ENCODE data around the gene PRKAR1B. TPM values are rescaled to one million over a fixed set of nuclear protein-coding genes. Genes with fewer than 3 reads are reported as not detected.
"Not testable (repeated sequence)": the region's sequence is repeated elsewhere in the genome, so short reads cannot be mapped to it uniquely, and the experiment has no call there.

PRKAR1B gene
- total RNA-seq, 1 donor from 2014 or later: 81.9 TPM

DNA sequence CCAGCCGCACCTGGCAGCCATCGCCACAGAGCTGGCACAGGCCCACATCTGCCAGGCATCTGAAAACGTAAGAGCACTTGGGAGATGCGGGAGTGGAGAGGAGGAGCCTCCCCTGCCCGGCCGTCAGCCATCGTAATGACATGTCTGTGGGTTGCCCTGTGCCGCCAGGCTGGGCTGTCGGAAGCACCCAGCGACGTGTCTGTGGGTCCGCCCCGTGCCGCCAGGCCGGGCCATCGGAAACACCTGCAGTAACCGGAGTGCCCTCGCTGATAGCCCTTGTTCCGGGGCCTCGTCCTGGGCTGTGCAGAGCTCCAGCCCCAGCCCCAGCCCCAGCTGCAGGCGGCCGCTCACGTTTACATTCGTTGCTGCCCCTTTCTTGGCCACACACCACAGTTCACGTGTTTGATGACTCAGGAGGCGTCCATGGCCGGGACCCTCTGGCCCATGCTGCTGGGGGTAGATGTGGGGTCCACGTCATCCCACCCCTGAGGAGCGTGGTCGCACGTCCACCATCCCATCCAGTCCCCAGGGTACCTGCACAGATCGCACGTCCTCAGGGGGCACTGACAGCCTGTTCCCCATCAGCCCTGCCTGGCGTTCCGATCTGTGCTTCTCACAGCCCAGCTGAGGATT lies 30.0 kb upstream of the PRKAR1B start:
- no peak for DNase-seq

DNA sequence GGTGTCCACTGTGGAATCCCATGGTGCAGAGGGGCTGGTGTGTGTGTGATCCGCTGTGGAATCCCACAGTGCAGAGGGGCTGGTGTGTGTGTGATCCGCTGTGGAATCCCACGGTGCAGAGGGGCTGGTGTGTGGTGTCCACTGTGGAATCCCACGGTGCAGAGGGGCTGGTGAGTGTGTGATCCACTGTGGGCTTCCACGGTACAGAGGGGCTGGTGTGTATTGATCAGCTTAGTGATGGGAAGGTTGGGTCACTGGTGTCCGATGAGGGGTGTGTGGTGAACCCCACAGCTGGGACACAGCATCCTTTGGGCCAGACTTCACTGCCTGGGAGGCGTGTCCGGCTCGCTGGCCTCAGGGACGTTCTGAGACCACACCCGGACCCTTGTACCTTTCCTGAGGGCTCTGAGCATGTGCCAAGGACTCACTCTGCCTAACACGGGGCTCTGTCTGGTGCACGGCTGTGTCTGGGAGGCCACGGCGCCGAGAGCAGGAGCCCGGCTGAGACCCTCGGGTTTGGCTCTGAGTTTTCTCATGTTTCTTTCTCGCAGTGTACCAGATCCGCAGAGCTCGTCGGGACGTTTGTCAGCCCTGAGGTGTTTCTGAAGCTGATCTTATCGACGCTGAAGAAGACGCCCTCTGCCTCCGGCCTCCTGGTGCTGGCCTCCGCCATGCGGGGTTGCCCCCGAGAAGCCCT lies 29.3 kb upstream of the PRKAR1B start:
- DNase-seq: no peak

- DNase-seq: no peak
These were observed 28.3 kb upstream of the PRKAR1B start for GRCh38 chr7:755413-755805.

DNA sequence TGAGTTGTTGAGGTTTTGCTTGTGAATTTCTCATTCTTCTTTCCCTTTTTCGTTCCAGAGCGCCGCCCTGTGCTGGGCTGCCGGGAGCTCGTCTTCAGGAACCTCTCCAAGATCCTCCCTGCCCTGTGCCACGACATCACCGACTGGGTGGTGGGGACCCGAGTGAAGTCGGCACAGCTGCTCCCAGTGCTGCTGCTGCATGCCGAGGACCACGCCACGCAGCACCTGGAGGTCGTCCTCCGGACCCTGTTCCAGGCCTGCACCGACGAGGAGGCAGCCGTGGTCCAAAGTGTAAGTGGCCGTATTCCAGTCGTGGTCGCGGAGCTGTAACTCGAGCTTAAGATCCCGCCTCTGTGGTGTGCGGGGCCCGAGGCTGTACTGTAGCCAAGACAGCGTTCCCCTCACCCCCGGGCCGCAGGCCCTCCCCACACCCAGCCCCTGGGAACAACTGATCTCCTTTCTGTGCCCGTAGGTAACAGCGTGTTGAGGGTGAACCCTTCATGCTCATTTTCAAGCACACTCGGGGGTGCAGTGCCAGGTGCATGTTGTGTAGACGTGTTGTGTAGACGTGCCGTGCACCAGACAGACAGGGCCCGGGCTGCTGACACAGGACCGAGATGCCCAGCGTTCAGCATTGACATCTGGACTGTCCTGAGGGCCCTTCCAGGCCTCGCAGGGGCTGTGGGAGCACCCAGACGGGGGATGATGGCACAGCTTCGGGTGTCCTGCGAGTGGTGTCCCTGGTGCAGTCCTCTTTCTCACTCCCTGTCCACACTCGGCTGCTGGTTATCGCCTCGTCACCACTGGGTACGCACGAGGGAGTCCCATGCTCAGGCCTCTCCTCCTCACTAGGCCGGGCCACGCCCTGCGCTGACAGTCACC lies 27.7 kb upstream of the PRKAR1B start:
- no peak for DNase-seq

- DNase-seq: no peak
These were observed 26.1 kb upstream of the PRKAR1B start for GRCh38 chr7:753190-753589.

GRCh38 chr7:752256-752655 lies 25.2 kb upstream of the PRKAR1B start:
- DNase-seq: not testable (repeated sequence)

GRCh38 chr7:751826-752225 lies 24.7 kb upstream of the PRKAR1B start:
- DNase-seq: no peak

- DNase-seq: no peak
These were observed 23.2 kb upstream of the PRKAR1B start for GRCh38 chr7:750111-750905.

- DNase-seq: peak; percentile 21
These were observed 22.1 kb upstream of the PRKAR1B start for GRCh38 chr7:749140-749551.

DNA sequence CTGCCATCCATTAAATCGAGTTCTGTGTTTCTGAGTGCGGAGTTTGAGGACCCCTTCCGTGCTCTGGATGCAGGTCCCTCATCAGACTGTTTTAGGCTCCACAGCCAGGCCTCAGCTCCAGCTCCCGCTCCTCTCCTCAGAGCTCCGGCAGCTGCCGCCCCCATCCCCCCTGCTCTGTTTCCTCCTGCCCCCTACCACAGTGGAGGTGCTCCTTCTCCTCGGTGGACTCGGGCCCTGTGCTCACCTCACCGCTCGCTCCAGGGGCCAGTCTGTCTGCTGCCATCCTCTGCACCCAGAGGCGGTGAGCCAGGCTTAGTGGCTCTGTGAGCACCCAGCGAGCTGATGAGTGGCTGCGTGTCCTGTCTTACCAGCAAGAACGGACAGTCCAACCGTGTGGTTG lies 21.4 kb upstream of the PRKAR1B start:
- no peak for DNase-seq

DNA sequence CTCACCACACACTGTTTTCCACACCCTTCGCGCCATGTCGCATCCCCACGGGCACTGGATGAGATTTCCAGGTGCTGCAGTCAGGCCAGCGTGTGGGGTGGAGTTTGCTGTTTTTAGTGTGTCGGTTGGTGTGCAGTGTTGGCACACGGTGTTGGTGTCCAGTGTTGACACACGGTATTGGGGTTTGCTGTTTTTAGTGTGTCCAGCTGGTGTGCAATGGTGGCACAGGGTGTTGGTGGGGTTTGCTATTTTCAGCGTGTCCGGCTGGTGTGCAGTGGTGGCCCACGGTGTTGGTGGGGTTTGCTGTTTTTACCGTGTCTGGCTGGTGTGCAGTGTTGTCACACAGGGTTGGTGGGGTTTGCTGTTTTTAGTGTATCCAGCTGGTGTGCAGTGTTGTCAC lies 20.1 kb upstream of the PRKAR1B start:
- no peak for DNase-seq

DNA sequence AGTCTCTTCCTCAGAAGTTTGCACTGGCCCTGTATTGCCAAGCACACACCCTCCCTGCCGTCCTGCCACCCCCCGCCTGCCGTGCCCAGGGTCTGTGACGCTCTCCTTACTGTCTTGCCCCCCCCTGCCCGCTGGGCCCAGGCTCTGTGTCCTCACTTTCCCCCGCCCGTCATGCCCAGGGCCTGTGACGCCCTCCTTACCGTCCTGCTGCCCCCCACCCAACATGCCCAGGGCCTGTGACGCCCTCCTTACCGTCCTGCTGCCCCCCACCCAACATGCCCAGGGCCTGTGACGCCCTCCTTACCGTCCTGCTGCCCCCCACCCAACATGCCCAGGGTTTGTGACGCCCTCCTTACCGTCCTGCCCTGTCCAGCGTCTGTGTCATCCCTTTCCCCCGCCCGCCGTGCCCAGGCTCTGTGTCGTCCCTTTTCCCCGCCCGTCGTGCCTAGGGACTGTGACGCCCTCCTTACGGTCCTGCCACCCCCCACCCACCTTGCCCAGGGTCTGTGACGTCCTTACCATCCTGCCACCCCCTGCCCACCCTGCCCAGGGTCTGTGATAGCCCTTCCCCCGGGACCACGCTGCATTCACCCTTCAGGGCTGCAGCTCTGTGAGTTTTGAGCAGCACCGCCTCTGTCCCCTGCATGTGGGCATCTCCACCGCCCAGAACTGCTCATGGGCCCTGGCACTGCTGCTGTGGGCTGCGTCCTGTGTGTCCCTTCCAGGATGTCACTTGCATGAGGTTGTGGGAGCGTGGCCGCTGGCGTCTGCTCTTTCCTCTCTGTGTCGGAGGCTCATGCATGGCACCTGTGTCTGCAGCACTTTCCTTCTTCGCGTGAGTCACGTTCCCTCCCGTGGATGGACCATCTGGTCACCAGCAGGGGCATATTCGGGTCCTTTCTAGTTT lies 19.3 kb upstream of the PRKAR1B start:
- no peak for DNase-seq

DNA sequence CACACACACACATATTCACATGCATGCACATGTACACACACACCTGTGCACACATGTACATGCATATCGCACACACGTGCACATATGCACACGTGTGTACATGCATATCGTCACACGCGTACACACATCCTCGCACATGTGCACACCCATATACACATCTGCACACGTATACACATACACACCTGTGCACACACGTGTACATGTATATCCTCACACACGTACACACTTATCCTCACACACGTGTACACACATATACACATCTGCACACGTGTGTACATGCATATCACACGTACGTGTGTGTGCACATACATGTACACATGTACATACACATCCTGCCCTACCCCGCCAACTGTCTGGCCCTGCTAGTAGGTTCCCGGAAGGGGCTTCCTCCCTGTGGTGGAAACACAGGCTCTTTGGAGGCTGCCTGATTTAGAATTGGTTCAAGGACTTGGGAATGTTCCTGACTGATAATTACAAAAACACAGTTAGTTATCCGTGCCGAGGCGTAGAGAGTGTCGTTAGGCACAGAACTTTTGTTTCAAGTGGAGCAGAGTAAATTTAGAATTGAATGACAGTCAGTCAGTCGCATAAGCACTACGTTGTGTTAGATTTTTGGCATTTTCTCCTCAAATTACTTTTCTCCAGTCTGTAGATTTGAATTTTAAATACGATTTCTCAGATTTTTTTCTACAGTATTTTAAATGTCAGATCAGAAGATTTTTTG lies 18.5 kb upstream of the PRKAR1B start:
- no peak for DNase-seq

GRCh38 chr7:744854-745430 lies 17.9 kb upstream of the PRKAR1B start:
- no peak for DNase-seq

DNA sequence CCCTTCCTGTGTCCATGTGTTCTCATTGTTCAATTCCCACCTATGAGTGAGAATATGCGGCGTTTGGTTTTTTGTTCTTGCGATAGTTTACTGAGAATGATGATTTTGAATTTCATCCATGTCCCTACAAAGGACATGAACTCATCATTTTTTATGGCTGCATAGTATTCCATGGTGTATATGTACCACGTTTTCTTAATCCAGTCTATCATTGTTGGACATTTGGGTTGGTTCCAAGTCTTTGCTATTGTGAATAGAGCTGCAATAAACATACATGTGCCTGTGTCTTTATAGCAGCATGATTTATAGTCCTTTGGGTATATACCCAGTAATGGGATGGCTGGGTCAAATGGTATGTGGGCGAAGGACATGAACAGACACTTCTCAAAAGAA lies 17.0 kb upstream of the PRKAR1B start:
- DNase-seq: not testable (repeated sequence)

DNA sequence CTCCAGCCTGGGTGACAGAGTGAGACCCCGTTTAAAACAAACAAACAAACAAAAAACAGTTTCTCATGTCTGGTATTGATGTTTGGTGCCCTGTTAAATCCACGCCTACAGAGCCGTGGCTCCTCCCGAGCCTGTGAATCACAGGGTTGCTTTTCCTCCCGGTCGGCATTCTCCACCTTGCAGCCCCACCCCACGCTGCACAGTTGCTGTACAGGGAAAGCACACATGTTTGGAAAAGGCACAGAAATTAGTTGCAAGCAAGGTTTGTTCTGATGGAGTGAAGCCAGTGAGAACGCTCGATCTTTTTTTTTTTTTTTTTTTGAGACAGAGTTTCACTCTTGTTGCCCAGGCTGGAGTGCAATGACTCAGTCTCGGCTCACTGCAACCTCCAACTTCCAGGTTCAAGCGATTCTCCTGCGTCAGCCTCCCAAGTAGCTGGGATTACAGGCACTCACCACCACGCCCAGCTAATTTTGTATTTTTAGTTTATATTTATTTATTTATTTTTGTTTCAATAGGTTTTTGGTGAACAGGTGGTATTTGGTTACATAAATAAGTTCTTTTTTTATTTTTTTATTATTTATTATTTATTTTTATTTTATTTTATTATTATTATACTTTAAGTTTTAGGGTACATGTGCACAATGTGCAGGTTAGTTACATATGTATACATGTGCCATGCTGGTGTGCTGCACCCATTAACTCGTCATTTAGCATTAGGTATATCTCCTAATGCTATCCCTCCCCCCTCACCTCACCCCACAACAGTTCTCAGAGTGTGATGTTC lies 16.5 kb upstream of the PRKAR1B start:
- not testable (repeated sequence) for DNase-seq

DNA sequence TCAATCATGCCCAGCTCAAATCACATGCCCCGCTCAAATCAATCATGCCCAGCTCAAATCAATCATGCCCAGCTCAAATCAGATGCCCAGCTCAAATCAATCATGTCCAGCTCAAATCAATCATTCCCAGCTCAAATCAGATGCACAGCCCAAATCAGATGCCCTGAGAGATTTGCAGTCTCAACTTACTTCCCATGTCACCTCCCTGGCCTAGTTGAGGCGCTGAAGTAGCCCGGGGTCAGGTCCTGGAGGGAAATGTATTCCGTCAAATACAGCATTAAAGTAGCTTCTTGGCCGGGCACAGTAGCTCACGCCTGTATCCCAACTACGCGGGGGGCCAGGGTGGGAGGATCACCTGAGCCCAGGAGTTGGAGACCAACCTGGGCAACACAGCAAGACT lies 15.7 kb upstream of the PRKAR1B start:
- DNase-seq: no peak

- no peak for DNase-seq
These were observed 14.8 kb upstream of the PRKAR1B start for GRCh38 chr7:741850-742249.

- no peak for DNase-seq
These were observed 14.2 kb upstream of the PRKAR1B start for GRCh38 chr7:741191-741671.

Data from occipital lobe (tissue), 2 donors.